SK-N-MC (cell line): ENCODE measurements around the gene KITLG.

ENCODE experiments used
- FOXP2 ChIP-seq: optimal IDR thresholded peaks from 2 replicates; pipeline ENCODE3; 2011; ENCODE audit warnings: mild to moderate bottlenecking, moderate library complexity; ENCODE audit not compliant: insufficient read depth; ENCODE audit errors: extremely low read length, control extremely low read depth
- POLR2AphosphoS5 ChIP-seq: IDR thresholded peaks from 2 replicates; pipeline ENCODE4 v1.6.1; 2012; ENCODE audit warnings: mild to moderate bottlenecking, low read depth, low read length, borderline replicate concordance

DNA sequence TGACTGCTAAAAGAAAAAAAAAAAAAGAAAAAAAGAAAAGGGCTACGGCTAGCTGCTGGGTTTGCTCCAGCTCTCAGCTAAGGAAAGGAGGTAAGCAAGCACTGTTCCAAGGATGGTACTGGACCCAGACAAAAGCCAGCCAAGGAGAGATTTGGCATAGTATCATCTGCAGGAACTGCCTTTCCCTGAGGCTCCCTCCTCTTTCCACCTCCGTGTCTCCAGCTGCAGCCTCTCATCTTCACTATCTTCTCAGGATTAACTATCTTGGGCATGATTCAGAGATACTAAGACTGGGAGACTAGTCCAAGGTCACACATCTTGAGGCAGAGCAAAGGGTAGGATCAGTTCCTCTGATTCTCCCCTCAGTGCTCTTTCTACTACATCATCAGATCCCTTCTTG, 6.0 kb downstream of the KITLG start:
- TF ChIP-seq FOXP2 = no peak
- TF ChIP-seq POLR2AphosphoS5 = no peak
